Measurements from ENCODE around the gene FIGN.

GRCh38 chr2:163602196-163602595 lies 133.6 kb downstream of the FIGN start:
- TF ChIP-seq, protein P1, sequence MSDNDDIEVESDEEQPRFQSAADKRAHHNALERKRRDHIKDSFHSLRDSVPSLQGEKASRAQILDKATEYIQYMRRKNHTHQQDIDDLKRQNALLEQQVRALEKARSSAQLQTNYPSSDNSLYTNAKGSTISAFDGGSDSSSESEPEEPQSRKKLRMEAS (IDR thresholded peaks at IDR 0.05), result no peak
- no peak for TF ChIP-seq JUND (IDR thresholded peaks at IDR 0.05; ENCODE audit: low read length)
- no peak for TF ChIP-seq GABPA (IDR thresholded peaks at IDR 0.05; ENCODE audit: borderline replicate concordance, insufficient read depth, low read length)
- no peak for TF ChIP-seq POU5F1 (IDR thresholded peaks at IDR 0.05; ENCODE audit: low read depth, low read length)
- no peak for TF ChIP-seq RNF2 (IDR thresholded peaks at IDR 0.05; ENCODE audit: borderline replicate concordance, low read depth, low read length, missing control alignments, poor library complexity, severe bottlenecking)

All from H1 (cell line).